T-helper 2 cell (primary cell): Measurements from ENCODE around the gene METTL25B.

Experiments used
- DNase-seq, 5 experiments: peaks; one replicate each; pipeline versions ENCODE4 v3.0.0 to v3.0.0-alpha.2; 2012 to 2022

Gene METTL25B

DNA sequence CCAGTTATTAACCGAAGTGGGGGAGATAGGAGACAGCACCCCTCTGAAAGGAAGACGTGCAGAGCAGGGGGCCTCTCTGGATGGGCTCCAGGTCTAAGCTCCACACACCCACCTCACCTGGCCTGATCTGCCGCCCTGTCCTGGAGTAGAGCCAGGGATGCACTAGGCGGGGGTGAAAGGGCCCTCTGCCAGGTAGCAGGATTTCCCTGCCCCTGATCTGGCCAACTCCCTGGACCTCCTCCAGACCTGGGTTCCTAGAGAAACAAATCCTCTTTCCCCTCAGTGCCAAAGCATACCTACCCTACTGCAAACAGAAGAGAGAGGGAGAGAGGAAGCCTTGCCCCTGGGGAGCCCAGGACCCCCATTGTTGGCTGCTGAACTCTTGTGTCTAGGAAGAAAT is 24.9 kb upstream of the METTL25B start:
- DNase-seq: no peak

DNA sequence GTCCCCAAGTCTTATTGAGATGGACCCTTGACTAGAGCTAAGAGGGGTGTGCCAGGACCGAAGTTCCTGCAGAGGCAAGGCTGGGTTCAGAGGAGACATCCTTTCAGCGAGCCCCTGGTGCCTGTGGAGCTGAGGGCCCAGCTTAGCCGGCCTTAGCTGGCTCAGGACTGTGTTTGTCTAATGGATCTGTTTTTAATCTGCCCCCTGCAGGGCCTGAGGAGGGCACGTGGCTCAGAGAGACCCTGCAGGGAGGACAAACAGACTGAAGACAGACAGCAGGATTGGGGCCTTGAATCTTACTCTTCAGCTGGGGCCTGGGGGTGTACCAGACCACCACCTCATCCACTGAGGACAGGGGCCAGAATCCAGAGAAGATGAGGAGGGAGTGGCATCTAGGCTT is 24.5 kb upstream of the METTL25B start:
- DNase-seq: no peak

DNA sequence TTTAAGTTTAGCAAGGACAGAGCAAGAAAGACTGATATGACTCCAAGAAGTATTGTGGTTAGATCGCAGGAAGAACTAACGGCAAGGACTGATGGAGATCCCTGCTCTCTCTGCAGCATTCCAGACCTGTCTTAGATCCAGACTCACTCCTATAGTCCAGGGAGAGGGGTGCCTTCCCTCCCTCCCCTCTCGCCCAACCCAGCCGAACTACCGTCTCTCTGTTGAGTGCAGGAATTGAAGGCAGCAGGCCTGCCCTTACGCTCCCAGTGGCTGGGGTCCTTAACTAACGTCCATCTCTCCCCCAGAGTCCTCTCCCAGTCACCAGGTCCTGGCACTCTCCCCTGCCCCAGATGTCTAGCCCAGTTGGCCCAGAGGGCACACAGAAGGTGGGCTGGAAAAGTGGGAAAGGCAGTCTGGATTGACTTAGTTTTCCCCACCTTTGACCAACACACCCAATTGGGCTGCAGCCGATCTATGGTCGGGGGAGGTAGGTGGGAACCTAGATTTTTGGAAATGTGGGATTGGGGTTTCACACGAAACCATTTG is 24.0 kb upstream of the METTL25B start:
- DNase-seq: no peak

DNA sequence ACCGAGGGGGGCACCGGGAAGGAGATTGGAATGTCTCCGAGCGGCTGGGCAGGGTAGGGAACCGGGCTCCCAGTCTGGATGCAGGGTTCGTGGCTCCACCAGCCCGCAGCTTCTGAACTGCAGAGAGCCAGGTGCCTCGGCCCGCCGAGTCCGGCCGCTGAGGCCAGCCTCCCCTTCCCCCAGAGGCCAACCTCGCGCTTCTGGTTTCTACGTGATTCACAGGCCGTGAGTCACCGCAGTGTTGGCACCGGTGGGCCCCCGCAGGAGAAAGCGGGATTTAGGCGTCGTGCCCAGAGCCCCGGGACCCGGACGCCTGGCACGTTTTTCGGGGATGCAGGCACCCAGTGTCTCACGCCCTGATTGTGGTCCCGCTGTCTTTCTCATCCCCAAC is 23.3 kb upstream of the METTL25B start:
- peak in 1 of 5 experiments; percentile 18 for DNase-seq

GRCh38 chr1:156705321-156705917 is 22.9 kb upstream of the METTL25B start, which contains the start of gene CRABP2:
CRABP2 (minus strand) TSS chr1:156705583; CDS start chr1:156705446, 137 bp downstream.
- peak in 2 of 5 experiments; percentile 27 to 34 for DNase-seq

- DNase-seq: peak; percentile 56 to 69 (median 62)
Observed at GRCh38 chr1:156705918-156706656, 22.2 kb upstream of the METTL25B start.

DNA sequence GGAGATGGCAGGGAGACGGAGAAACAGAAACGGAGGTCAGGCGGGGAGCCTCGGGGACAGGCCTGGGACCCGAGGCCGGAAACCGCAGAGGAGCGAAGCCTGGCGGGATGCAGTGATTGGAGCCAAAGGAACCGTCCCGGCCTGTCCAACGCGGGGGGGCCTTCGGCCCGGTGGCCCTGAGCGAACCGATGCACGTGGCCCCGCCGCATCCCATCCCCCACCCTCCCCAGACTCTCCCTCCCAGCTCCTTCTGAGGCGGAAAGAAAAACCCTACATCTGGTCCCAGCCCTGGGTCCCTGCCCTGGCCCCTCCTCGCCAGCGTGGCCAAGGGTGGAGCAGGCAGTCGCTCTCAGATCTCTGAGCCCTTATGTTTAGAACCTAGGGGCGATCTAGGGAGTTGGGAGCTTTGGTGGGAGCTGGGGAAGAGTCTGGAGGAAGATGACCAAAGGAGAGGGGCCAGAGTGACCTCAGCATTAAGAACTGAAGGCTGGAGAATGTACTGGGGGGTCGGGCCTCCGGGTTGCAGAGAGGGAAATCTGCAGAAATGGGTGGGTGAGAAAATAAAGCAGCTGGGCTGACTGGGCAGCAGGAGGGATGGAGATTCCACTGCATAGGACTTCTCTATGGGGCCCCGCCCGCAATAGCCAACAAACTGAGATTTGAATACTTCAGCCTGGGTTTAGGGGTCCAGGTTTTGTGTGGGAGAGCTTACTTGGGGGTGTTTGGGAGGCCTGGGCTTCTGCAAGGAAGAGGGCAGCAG is 21.4 kb upstream of the METTL25B start:
- no peak for DNase-seq

- DNase-seq: no peak
Observed at GRCh38 chr1:156707417-156708217, 20.7 kb upstream of the METTL25B start.

- no peak for DNase-seq
Observed at GRCh38 chr1:156708218-156708661, 20.0 kb upstream of the METTL25B start.

GRCh38 chr1:156709031-156709430 is 19.2 kb upstream of the METTL25B start:
- DNase-seq: no peak

DNA sequence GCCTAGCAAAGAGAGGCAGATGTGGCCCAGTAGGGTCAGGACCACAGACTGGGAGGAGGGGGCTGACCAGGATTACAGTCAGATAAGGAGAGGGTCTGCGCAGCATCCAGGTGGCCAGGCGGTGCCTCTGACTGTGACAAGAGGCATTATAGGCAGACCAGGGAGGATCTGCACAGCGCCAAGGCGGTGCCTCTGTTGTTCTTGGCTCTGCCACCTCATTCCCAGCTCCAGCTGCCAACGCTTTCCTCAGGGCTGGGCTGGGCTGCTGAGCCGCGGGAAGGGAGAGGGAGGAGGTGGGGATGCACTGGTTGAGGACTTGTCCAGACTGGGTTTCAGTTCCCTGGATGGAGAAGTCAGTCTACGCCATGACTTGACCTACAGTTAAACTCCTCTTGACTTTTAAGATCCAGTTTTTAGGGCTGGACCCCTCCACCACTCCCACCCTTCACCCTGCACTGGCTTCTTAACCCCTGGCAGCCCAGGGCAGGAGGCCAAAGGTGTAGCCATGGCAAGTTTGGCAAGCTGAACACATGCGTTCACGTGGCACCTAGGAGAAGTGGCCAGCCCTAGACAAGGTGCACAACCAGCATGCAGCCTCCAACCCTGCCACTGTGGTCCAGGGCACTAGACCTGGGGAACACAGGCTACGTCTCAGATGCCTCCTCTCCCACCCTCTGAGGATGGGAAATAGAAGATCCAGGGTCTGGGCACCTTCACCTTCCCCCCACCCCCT is 18.3 kb upstream of the METTL25B start:
- no peak for DNase-seq

DNA sequence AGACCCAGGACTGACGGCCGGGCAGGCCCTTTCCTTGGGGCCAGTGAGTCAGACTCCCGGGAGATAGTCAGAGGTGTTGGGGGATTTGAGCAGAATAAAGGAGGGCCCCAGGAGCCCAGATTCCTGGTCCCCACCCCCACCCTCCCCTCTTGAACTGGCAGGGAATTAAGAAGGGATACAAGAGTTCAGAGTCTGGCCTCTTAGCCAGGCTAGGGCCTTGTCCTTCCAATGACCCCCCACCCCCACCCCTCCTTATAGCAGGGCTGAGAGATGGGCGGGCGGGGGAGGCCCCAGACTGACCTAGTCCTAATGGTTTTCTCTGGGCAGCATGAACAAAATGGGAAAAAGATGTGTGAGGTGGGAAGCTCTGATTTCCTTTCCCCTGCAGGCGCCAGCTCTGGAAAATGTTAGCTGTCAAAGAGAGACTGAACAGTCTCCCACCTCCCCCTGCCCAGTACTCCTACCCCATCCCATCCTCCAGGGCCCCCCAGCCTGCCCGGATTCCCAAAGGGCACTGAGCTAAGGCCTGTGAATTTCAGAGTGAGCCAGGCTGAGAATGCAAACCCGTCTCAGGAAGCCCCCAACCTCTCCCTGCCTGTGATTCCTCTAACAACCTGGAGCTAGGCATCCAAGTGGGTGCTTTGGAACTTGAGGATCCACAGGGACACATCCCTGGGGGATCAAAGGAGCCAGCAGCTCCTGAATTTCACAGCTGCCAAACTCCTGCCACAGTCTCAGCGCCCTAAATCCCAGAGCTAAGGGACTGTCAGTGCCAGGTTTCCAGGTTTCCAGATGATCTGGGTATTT is 17.1 kb upstream of the METTL25B start:
- no peak for DNase-seq

GRCh38 chr1:156712626-156713025 is 15.6 kb upstream of the METTL25B start:
- DNase-seq: no peak

DNA sequence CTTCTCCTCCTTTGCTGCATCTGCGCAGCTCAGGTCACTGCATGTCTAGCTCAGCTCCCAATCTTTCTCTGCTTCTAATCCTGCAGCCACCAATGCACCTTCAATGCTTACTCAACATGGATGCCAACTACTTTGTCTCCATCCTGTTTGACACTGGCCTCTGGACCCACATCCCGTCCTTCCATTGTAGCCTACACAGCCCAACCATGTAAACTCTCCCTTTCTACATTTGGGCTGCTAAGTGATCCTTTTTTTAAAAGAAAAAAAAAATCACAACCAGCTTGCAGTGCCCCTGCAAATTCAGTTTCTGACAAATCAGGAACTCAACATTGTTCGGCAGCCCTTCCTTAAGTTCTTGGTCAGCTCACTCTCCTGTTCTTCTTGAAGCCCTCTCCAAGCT is 13.4 kb upstream of the METTL25B start:
- DNase-seq: no peak

GRCh38 chr1:156717351-156717750 is 10.9 kb upstream of the METTL25B start:
- no peak for DNase-seq

GRCh38 chr1:156721131-156721530 is 7.1 kb upstream of the METTL25B start:
- no peak for DNase-seq

DNA sequence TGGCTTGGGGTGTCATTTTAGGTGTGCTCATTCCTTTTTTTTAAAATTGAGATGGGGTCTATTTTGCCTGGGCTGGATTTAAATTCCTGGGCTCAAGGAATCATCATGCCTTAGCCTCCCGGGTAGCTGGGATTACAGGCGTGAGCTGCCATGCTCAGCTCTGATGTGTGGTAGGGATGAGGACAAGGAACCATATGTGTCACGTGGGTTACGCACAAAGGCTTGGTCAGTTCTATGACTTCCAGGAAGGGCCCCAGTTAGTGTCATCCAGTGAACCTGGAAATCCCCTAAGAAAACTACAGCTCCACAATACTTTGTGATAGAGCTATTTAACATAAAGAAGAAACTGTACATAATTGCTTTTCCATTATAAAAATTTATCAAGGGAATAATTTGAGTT is 6.7 kb upstream of the METTL25B start:
- peak in 1 of 5 experiments; percentile 26 for DNase-seq

DNA sequence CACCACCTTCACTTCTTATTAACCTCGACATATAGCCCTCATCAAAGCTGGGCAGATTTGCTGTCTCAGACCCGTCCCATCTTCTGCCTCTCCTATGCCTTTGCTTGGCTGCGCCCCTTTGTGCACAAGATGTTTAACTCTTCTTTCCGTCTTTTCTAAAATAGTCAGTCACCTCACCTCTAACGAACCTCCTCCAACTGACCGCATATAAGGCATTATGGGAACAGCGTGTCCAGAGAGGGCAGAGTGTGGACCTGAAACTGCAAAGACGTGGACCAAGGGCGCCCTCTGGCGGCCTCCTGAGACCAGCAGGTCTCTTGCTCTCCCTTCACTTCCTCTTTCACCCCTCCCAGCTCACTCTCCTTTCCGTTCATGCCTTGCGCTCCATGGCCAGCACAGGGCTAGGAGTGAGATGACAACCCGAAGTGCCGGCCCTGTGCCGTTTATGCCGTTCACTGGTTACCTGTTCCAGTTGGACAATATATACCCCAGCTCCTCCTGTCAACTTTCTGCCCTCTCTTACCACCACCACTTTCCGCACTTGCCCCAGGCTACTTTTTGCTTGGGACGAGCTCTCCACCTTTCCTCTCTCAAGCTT is 2.5 kb upstream of the METTL25B start:
- DNase-seq: peak; percentile 62 to 77 (median 67)

GRCh38 chr1:156726549-156727226 is 1.6 kb upstream of the METTL25B start:
- peak in 2 of 5 experiments; percentile 30 to 66 for DNase-seq

DNA sequence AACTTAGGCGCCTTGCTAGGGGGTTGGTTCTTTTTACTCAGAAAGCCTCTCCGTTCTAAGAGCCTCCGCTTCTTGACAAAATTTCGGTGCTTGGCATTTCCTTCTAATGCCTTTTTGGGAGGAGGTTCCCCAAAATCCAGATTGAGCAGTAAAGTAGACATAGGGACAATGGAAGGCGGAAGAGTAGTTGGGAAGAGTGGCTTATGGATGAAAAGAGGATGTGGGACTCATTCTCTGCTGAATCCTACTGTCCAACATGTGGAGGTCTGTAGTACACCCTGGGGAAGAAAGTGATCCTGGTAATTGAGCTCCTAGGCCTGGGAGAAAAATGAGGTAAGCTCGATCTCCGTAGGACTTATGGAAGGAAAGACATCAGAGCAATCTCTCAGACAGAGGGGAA is 777 bp upstream of the METTL25B start:
- no peak for DNase-seq
